Measurements from ENCODE around the gene OR4C16. TPM values are rescaled to one million over a fixed set of nuclear protein-coding genes. Genes with fewer than 3 reads are reported as not detected.

Gene OR4C16, protein sequence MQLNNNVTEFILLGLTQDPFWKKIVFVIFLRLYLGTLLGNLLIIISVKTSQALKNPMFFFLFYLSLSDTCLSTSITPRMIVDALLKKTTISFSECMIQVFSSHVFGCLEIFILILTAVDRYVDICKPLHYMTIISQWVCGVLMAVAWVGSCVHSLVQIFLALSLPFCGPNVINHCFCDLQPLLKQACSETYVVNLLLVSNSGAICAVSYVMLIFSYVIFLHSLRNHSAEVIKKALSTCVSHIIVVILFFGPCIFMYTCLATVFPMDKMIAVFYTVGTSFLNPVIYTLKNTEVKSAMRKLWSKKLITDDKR
- total RNA-seq (not detected), polyA plus RNA-seq (not detected)

DNA sequence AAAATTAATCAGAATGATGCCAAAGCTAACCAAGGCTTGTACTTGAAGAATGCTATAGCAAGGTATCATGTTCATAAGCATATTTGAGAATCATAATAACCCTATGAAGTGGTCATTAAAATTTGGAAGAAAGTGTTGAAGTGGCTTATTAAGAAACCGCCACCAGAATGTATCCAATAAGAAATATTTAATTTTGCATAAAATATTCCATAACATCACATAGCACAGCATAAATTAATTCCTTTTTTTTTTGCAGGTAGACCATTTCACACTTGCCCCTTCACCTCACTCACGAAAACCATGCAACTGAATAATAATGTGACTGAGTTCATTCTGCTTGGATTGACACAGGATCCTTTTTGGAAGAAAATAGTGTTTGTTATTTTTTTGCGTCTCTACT, at the start of gene OR4C16:
Gene OR4C16, plus strand, starts transcription at position 301 of the 400 bp plus-strand sequence. Its CDS starts 0 bp downstream, at position 301.
- H3K4me3 ChIP-seq (ENCODE audit: low read length in 2 of 2): no peak within 1 kb of the TSS
- no peaks in the 10 kb centered on the region for H3K4me1 ChIP-seq (ENCODE audit: insufficient read depth, low read length)
- no peak within 1 kb of the TSS for H3K27ac Mint-ChIP-seq
- intact Hi-C loops (cut with micrococcal nuclease): no loop called here
- ChIA-PET CTCF (ENCODE audit: partially characterized antibody) (no interaction called here), POLR2A (ENCODE audit: partially characterized antibody) (no interaction called here)
- no peak for DNase-seq
- no peaks in the 10 kb centered on the region for H3K27me3 Mint-ChIP-seq
- no peaks in the 10 kb centered on the region for H3K9me3 ChIP-seq (ENCODE audit: control insufficient read depth in 1 of 2, low read length in 2 of 2)
- no peaks in the 10 kb centered on the region for H3K36me3 ChIP-seq (ENCODE audit: insufficient read depth, low read length)
- H3K9me3 Mint-ChIP-seq: peaks cover 3 to 35% (median 11%) of the 10 kb centered on the region in 8 donors
- H3K4me1 Mint-ChIP-seq: no peaks in the 10 kb centered on the region
- no peaks in the 10 kb centered on the region for H3K36me3 Mint-ChIP-seq
- no peak within 1 kb of the TSS for H3K27ac ChIP-seq (ENCODE audit: low read depth, low read length)
- H3K4me3 Mint-ChIP-seq: no peak within 1 kb of the TSS
- H3K27me3 ChIP-seq (ENCODE audit: insufficient read depth, low read length): no peaks in the 10 kb centered on the region

DNA sequence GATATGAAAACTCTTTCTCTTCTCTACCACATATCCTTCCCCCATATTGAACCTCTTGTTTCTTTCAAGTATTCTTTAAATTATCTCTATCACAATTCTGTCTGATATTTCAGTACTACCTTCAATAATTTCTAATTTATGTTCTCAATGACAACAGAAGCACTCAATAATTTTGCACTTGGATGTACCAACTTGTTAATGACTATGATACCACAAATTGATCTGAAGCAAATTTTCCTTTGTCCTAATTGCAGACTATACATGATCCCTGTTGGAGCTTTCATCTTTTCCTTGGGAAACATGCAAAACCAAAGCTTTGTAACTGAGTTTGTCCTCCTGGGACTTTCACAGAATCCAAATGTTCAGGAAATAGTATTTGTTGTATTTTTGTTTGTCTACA, 17.8 kb upstream of the OR4C16 start, which contains the start of gene OR4C15:
Gene OR4C15, plus strand, starts transcription at position 301 of the 400 bp plus-strand sequence. Its CDS starts 0 bp downstream, at position 301.
- ChIA-PET POLR2A (ENCODE audit: partially characterized antibody) (no interaction called here), CTCF (ENCODE audit: partially characterized antibody) (no interaction called here)
- intact Hi-C loops (cut with micrococcal nuclease): no loop called here
- Histone ChIP-seq H3K9me3 (ENCODE audit: control insufficient read depth in 1 of 2, low read length in 2 of 2) (peaks cover 0 to 5% of the 10 kb centered on the region in 2 donors), H3K27me3 (ENCODE audit: insufficient read depth, low read length) (no peaks in the 10 kb centered on the region), H3K4me1 (ENCODE audit: insufficient read depth, low read length) (no peaks in the 10 kb centered on the region), H3K4me3 (ENCODE audit: low read length in 2 of 2) (no peak within 1 kb of the TSS), H3K36me3 (ENCODE audit: insufficient read depth, low read length) (no peaks in the 10 kb centered on the region), H3K27ac (ENCODE audit: low read depth, low read length) (no peak within 1 kb of the TSS)
- no peak for DNase-seq
- Mint-ChIP-seq H3K9me3 (peaks cover 3 to 25% (median 17%) of the 10 kb centered on the region in 8 donors), H3K36me3 (no peaks in the 10 kb centered on the region), H3K27me3 (no peaks in the 10 kb centered on the region), H3K27ac (no peak within 1 kb of the TSS), H3K4me3 (no peak within 1 kb of the TSS), H3K4me1 (no peaks in the 10 kb centered on the region)

DNA sequence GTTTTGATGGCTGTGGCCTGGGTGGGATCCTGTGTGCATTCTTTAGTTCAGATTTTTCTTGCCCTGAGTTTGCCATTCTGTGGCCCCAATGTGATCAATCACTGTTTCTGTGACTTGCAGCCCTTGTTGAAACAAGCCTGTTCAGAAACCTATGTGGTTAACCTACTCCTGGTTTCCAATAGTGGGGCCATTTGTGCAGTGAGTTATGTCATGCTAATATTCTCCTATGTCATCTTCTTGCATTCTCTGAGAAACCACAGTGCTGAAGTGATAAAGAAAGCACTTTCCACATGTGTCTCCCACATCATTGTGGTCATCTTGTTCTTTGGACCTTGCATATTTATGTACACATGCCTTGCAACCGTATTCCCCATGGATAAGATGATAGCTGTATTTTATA, 620 bp downstream of the OR4C16 start:
- H3K36me3 ChIP-seq (ENCODE audit: insufficient read depth, low read length): no peaks in the 10 kb centered on the region
- no peak overlapping the region for H3K4me3 ChIP-seq (ENCODE audit: low read length in 2 of 2)
- H3K36me3 Mint-ChIP-seq: no peaks in the 10 kb centered on the region
- H3K4me3 Mint-ChIP-seq: no peak overlapping the region
- intact Hi-C loops (cut with micrococcal nuclease): no loop called here
- no peaks in the 10 kb centered on the region for H3K4me1 Mint-ChIP-seq
- no peak overlapping the region for H3K27ac Mint-ChIP-seq
- no peaks in the 10 kb centered on the region for H3K27me3 ChIP-seq (ENCODE audit: insufficient read depth, low read length)
- no peaks in the 10 kb centered on the region for H3K4me1 ChIP-seq (ENCODE audit: insufficient read depth, low read length)
- H3K27ac ChIP-seq (ENCODE audit: low read depth, low read length): no peak overlapping the region
- CTCF ChIA-PET (ENCODE audit: partially characterized antibody): no interaction called here
- no peaks in the 10 kb centered on the region for H3K9me3 ChIP-seq (ENCODE audit: control insufficient read depth in 1 of 2, low read length in 2 of 2)
- POLR2A ChIA-PET (ENCODE audit: partially characterized antibody): no interaction called here
- no peak for DNase-seq
- no peaks in the 10 kb centered on the region for H3K27me3 Mint-ChIP-seq
- peaks cover 3 to 35% (median 13%) of the 10 kb centered on the region in 8 donors for H3K9me3 Mint-ChIP-seq

DNA sequence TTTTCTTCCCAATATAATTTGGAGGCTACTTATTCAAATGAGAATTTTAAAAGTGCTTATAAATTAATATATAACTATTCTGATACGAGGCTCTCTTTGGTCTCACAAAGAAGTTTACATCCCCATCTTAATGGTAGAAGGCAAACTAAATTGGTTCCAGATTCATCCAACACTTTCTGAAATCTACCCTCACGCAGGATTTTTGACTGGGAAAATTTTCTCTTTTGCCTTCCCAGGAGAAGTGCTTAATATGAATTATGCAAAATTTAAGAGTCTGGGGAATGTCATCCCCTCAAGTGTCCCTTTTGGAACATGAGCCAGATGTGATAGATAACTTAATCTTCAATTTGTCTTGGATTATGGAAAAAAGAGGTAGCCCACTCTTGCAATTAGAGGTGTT, 35.6 kb downstream of the OR4C16 start, which contains the start of gene OR4C11:
Gene OR4C11, minus strand, starts transcription at position 101 of the 400 bp plus-strand sequence. CDS start 3,272 bp downstream, outside the sequence.
- ChIA-PET CTCF (ENCODE audit: partially characterized antibody) (no interaction called here), POLR2A (ENCODE audit: partially characterized antibody) (no interaction called here)
- DNase-seq: no peak
- H3K9me3 ChIP-seq (ENCODE audit: control insufficient read depth in 1 of 2, low read length in 2 of 2): no peaks in the 10 kb centered on the region
- Mint-ChIP-seq H3K9me3 (peaks cover 3 to 21% (median 5%) of the 10 kb centered on the region in 8 donors), H3K27ac (no peak within 1 kb of the TSS), H3K4me1 (no peaks in the 10 kb centered on the region), H3K27me3 (no peaks in the 10 kb centered on the region), H3K4me3 (no peak within 1 kb of the TSS), H3K36me3 (no peaks in the 10 kb centered on the region)
- no peaks in the 10 kb centered on the region for H3K36me3 ChIP-seq (ENCODE audit: insufficient read depth, low read length)
- H3K4me3 ChIP-seq (ENCODE audit: low read length in 2 of 2): no peak within 1 kb of the TSS
- no peak within 1 kb of the TSS for H3K27ac ChIP-seq (ENCODE audit: low read depth, low read length)
- H3K27me3 ChIP-seq (ENCODE audit: insufficient read depth, low read length): no peaks in the 10 kb centered on the region
- no peaks in the 10 kb centered on the region for H3K4me1 ChIP-seq (ENCODE audit: insufficient read depth, low read length)
- intact Hi-C loops (cut with micrococcal nuclease): no loop called here

Other genes with a start within 250 kb of the OR4C16 start
- not detected for gene OR4A16, start 228.9 kb upstream of the OR4C16 start, total RNA-seq
- gene OR4A16, start 228.9 kb upstream of the OR4C16 start, polyA plus RNA-seq: not detected
- gene OR4A15, start 204.2 kb upstream of the OR4C16 start, total RNA-seq: not detected
- not detected for gene OR4A15, start 204.2 kb upstream of the OR4C16 start, polyA plus RNA-seq
- not detected for gene OR4C15, start 17.7 kb upstream of the OR4C16 start, total RNA-seq
- gene OR4C15, start 17.7 kb upstream of the OR4C16 start, polyA plus RNA-seq: not detected
- not detected for gene OR4C11, start 35.5 kb downstream of the OR4C16 start, total RNA-seq
- not detected for gene OR4C11, start 35.5 kb downstream of the OR4C16 start, polyA plus RNA-seq
- not detected for gene OR4P4, start 63.0 kb downstream of the OR4C16 start, total RNA-seq
- gene OR4P4, start 63.0 kb downstream of the OR4C16 start, polyA plus RNA-seq: not detected
- gene OR4S2, start 76.2 kb downstream of the OR4C16 start, total RNA-seq: not detected
- gene OR4S2, start 76.2 kb downstream of the OR4C16 start, polyA plus RNA-seq: not detected
- gene OR4C6, start 90.1 kb downstream of the OR4C16 start, total RNA-seq: not detected
- gene OR4C6, start 90.1 kb downstream of the OR4C16 start, polyA plus RNA-seq: not detected
- not detected for gene OR5D13, start 201.3 kb downstream of the OR4C16 start, total RNA-seq
- not detected for gene OR5D13, start 201.3 kb downstream of the OR4C16 start, polyA plus RNA-seq
- gene OR5D14, start 223.4 kb downstream of the OR4C16 start, total RNA-seq: not detected
- not detected for gene OR5D14, start 223.4 kb downstream of the OR4C16 start, polyA plus RNA-seq
- not detected for gene OR5L1, start 239.2 kb downstream of the OR4C16 start, total RNA-seq
- gene OR5L1, start 239.2 kb downstream of the OR4C16 start, polyA plus RNA-seq: not detected
- gene OR5D18, start 247.5 kb downstream of the OR4C16 start, total RNA-seq: not detected
- gene OR5D18, start 247.5 kb downstream of the OR4C16 start, polyA plus RNA-seq: not detected